UCSD-AML1 (cell line): ENCODE results near the gene KCNH6.

Experiments used
- DNase-seq: peaks from one replicate; lab custom pipeline; 2025; ENCODE audit not compliant: unreplicated experiment; lab: John Stamatoyannopoulos, UW

The KCNH6 gene

DNA sequence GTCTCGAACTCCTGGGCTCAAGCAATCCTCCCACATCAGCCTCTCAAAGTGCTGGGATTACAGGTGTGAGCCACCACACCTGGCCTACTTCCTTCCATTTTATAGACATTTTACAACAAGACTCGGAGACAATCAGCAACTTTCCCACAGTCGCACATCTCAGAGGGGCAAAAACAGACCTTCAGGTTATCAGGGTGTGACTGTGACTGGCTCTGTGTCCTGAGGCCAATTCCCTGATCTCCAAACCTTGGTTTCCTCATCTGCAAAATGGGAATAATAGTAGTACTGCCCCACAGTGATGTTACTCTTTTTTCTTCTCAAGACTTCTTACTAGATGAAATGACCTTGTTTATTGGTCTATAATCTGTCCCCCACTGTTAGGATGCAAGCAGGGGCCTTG is 10.8 kb upstream of the KCNH6 start:
- DNase-seq, result no peak

DNA sequence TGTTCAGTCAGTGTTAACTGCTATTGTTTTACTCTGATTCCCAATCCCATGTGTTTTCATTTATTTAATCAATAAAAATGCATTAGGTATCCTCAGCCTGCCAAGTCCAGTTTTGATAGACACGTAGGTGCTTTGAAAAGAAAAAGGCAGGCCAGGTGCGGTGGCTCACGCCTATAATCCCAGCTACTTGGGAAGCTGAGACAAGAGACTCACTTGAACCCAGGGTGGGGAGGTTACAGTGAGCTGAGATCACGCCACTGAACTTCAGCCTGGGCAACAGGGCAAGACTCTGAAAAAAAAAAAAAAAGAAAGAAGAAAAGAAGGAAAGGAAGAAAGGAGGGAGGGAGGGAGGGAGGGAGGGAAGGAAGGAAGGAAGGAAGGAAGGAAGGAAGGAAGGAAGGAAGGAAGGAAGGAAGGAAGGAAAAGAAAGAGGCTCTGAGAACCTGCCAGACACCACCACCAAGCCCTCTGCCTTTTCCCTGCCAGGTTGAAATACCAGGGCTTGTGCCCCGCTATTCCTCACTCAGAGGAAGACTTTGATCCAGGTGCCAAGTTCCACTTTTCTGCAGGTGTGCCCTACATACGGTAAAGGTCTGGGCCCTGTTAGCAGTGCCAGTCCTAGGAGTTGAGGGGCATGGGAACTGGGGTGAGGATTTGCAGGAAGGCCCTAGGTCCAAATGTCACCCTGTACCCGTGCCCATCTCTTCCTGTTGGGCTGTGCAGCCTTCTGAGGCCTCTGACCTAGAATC is 10.1 kb upstream of the KCNH6 start:
- DNase-seq, result no peak

DNA sequence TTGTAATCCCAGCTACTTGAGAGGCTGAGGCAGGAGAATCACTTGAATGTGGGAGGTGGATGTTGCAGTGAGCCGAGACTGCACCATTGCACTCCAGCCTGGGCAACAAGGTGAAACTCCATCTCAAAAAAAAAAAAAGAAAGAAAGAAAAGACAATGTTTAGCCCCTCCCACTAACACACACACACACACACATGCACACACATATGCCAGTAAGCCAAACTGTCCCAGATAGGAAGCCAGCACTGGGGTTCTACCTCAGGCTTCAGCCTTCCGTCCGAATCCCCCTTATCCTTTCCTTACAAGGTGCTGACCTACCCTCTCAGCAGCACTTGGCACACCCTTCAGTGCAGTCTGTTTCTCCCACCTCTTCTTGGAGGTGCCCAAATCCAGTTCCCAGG is 8.7 kb upstream of the KCNH6 start:
- DNase-seq, result no peak

DNA sequence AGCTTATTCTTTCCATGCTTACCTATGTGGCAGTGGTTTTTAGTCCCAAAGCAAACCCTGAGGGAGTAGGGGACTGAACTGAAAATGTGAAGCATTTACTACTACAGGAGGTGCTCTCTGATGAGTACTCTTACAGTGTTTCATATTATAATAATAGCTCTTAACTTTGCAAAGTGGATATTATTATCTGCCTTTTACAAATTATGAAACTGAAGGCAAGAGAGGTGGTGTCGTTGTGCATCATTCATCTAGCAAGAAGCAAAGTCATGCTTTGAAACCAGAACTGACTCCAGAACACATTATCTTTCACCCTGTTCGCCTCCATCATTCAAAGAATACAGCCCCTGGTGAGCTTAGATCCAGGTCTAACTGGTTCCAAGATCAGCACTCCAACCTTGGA is 8.2 kb upstream of the KCNH6 start:
- DNase-seq, result no peak

DNA sequence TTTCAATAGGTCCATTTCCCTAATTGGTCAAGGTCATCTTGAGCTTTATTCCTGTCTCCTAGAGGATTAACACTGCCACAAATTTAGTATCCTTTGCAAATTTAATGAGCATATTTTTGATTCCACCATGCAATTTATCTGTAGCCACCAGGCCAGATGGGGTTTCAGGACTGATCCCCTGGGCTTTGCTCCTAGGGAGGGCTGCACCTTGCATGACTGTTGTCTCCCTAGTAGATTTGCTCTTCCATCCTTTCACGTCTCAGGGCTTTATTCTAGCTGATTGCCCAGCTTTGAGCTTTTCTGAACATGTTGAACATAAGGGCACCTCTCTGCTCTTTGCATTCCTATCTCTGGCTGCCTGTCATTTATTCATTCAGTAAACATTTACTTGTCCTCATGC is 7.7 kb upstream of the KCNH6 start:
- DNase-seq, result no peak

DNA sequence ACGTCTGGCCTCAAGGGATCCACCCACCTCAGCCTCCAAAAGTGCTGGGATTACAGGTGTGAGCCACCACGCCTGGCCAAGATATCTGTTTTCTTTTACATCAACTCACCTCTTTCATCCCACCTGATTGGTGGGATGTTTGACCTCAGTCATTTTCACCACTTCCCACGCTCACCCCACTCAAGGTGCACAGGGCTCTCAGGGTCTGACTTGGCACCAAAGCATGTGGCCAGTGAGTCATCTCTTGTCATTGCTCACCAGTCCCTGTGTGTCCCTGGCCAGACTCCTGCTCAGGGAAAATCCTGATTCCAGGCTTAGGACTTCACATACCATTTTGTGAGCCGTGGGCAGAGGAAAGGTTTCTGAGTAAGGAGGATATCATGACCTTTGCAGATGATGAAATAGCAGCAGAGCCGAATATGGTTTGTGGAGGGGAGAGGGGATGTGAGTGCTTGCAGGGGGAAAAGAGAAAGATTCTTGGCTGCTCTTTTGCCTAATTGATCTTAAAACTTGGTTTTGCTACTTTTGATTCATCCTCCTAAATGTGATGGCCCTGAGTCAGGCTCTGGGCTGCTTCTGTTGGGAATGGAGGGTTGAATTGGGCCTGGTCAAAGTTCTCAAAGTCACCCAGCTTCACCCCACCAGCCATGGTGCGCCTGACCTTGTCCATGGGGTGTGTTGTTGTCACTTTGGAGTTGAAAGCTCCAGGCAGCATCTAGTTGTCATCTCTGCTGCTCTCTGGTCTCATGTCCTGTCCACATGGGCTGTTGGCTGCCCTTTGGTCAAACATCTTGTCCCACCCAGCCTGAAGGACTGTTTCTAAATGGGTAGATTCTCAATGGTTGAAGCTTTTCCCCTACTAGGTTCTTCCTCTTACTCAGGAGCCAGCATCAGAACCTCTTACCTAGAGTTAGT is 6.0 kb upstream of the KCNH6 start:
- no peak for DNase-seq

DNA sequence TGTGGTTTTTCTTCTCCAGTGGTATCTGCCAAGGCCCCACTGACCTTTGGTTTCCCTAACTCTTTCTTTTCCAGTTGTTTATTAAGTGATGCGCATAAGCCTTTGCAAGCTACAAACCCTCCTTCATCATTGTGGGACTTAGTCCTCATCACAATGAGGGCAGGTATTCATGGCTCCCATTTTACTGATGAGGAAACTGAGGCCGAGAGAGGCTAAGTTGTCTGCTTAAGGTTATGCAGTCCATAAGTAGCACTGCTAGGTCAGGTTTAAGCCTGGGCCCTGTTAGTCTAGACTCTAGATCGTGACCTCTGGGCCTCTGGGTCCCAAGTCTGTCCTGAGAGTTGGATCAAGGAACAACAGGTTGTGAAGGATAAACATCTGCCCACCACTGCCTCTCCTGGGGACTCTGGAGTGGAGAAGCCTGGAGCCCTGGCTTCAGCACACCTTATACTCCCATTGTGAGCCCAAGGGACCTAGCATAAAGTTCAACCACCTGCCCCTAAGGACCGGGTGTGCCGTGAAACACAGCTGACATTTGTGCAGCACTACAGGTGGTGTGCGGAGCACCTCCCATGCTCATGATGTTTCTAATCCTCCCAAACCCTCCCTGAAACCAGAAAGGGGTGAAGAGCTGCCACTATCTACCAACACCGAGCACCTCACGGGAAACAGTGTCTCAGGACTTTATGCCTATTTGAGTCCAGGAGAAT is 5.2 kb upstream of the KCNH6 start:
- no peak for DNase-seq

DNA sequence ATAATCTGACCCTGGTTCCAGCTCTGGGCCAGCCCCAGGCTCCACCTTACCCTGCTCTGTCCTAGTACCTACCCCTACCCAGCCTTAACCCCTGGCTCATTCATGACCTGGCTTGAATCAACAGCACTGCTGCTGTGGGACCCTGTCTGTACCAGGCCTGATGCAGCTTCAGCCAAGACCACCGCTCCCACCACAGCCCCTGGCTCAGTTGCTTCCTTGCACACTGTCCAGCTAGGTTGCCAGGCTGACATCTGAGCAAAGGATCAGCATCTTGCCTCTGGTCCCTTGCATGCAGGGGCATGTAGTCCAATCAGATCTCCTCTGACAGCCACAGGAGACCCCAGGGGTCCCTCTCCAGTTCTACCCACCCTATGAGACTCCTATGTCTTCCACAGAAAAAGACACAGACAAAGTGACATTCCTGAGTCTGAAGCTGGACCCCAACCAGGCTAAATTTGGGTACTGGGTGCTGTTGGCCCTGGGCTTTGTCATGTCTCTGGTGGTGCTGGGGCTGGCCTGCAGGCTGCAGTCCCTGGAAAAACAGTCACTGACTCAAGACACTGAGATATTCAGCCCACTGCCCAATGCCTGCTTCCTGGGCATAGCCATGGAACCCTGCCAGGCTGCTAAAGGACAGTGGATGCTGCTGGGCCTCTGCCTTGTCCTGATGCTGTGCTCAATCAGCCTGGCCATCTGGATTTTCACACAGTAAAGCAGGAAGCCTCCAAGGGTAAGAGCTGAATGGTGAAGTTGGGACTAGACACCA is 3.9 kb upstream of the KCNH6 start:
- DNase-seq, result no peak

DNA sequence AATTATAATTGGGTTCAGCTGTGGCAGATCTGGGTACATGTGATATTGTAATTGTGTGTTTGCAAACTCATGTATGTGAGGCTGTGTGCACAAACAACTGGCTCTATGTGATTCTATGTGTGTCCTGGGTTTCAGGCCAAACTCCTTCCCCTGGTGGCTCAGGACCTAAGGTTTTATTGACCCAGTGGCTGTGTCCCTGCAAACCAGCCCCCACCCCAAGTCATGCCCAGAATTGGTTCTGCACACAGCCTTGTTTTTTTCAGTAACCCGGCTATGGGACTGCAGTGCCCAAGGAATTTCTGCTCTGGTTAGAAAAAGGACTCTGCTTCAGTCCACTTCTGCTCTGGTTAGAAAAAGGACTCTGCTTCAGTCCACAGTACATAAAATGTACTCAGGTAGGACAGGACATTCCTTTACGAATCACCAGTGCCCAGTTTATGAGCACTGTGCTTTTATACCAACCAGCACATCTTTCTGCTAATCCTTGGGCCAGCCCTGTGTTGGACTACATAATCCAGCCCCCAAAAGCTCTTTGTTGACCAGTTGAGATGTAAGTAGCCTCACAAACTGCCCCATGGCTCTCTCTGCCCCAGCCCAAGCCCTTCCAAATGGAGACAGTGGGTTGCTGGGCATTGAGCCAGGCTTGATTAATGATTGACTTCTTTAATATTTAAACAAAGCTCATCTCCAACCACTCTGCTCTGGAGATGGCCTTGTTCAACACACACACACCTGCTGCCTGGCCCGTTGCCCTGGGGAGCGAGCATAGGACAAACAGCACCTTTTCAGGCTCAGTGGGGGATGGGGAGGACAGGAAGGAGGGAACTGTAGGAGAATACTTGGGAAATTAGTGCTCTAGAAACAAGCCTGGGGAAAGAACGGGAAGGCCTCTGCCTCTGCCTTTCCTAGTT is 2.9 kb upstream of the KCNH6 start:
- no peak for DNase-seq

DNA sequence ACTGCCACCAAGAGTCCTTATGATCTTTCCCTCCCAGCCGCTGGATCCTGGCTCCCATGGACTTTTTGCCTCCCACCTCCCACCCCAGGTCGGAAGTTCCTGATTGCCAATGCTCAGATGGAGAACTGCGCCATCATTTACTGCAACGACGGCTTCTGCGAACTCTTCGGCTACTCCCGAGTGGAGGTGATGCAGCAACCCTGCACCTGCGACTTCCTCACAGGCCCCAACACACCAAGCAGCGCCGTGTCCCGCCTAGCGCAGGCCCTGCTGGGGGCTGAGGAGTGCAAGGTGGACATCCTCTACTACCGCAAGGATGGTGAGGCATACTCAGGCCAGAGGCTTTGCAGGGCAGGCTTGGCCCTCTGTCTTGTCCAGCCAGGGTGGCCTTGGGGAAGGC is 893 bp downstream of the KCNH6 start:
- DNase-seq, result no peak

DNA sequence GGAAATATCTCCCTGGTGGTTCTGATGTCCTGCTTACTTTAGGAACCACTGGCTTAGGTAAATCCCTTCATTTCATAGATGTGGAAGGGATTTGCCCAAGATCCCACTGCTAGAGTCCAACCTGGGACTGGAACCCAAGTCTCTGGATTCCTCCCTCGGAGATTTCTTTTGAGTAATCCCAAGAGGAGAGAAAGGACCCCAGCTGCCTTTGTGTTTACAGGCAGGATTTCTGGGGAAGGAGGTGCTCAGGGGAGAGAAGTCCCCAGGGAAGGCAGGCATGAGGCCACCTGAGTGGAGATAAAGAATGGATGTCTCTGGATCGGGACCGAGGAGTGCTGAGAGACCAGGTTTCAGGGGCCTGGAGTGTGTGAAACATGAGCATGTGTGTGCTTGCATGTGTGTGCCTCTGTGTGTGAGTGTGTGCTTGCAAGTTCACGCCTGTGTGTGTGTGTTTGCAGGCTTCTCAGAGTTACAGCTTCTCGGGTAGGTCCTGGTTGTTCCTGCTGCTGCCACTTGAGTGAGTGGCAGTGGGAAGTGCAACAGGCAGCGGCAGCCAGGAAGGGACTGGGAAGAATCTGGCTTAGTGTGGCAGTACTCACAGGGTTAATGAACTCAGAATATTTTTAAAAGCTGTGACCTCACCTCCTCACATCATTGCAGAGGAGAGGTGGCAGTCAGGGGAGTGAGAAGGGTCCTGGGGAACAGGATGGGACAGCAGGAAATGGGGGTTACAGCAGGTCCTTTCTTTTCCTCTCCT is 2.2 kb downstream of the KCNH6 start:
- DNase-seq, result no peak

DNA sequence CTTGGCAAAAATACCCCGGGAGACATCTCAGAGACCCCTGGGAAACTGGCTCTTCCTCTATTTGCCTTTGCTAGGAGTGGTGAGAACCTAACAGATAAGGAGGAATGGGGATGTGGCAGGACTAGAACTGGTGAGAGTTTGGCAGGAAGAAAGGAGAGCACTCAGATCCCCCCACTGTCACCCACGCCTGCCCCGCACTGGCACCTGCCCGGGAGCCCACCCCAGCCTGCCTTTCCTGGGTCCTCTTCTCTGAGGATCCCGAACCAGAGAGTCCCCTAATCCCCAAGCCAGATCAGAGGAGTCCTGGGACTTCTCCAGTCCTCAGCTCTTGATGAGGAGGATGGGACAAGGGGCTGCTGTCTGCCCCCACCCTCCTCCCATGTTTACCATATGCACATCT is 3.7 kb downstream of the KCNH6 start:
- no peak for DNase-seq

DNA sequence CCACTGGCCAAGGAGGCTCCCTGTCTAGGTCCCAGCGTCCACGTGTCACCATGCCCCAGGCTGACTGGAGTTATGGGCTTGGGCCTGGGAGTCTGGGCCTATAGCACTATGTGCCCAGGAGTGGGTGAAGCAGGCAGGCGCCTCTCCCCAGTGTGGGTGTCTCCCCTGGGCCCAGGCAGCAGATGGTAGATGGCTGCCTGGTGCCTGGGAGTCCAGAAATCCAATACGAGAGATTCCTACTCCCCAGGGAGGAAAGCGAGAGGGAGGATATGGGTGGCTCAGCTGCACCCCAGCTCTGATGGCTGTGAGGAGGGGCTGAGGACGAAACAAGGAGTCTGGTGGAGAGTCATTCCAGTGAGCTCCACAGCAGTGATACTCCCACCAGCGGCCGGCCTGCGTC is 5.0 kb downstream of the KCNH6 start:
- DNase-seq, result no peak

DNA sequence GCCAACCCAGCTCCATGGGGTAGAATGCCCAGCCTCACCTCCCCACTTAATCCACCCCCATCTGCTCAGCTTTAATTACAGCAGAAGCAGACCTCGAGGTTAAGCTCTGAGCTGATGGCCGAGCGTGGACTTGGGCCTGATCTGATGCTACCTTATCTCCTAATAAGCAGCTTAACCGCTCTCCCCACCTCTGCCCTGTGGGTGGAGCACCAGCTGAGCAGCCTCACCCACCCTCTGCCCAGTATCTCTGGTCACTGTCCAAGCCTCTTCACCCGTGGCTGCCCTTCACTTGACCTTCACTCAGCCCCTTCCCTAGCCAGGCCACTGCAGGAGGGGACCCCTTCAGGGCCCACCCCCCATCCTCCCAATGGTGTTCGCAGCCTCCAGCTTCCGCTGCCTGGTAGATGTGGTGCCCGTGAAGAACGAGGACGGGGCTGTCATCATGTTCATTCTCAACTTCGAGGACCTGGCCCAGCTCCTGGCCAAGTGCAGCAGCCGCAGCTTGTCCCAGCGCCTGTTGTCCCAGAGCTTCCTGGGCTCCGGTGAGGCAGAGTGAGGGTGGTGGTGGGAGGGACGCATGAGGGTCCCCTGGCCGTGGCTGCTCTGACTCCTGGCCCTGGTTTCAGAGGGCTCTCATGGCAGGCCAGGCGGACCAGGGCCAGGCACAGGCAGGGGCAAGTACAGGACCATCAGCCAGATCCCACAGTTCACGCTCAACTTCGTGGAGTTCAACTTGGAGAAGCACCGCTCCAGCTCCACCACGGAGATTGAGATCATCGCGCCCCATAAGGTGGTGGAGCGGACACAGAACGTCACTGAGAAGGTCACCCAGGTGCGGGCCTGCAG is 6.8 kb downstream of the KCNH6 start:
- no peak for DNase-seq

DNA sequence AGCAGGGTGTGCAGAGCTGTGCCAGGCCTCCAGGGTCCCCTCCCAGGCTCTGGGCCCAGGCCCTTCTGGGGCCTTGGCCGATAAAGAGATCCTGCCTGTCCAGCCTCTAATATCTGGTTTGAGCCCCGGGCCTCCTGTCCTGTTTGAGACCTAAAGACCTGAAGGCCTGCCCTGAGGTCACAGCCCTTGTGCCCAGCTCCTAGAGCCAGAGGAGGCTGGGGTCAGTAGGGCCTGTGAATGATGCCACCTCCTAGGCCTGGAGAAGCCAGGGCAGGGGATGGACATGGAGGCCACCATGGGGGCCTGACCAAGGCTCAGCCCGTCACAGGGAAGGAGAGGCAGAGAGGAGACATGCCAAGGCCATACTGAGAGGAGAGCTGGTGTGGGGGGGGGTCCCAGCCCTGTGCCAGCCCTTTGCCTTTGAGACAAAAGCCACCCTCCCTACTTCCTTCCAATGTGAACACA is 7.4 kb downstream of the KCNH6 start:
- DNase-seq, result no peak

DNA sequence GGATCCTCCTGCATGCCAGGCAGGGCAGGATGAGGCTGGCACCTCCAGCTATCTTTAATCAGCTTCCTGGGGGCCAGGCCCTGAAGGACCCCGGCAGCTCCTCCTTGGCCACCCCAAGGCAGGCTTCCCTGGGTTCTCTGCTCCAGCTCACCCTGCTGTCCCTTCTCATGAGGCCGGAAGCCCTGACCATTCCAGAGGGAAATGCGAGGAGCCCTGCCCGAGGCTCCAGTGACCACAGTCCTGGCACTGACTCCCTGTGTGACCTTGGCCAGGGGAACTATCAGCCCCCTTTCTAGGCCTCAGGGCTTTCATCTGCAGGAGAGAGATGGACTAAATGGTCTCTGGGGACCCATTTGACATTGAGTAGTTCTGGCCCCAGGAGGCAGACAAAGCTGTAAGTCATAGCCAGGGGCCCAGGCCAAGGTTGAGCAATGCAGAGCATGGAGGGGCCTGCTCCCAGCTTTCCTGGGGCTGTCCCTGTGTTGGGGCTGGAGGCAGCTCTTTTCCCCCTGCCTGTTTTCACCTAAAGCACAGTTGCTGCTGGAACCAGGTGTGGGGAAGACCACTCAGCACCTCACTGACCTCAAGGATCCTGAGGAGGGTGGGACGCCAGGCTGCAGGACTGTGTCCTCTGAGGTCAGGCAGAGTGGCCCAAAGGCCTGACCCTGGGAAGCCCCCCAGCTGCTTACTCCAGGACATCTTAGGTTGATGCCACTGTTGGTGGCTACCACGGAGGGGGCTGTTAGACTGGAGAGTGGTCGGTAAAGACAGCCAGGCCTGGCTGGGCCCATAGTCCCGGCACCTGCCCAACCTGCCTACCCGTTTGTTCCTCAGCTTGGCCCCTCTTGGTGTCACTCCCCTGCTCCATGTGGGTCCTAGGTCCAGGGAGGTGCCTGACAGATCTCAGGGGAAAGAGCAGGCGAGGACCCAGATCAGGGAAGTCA is 8.1 kb downstream of the KCNH6 start:
- DNase-seq, result no peak

DNA sequence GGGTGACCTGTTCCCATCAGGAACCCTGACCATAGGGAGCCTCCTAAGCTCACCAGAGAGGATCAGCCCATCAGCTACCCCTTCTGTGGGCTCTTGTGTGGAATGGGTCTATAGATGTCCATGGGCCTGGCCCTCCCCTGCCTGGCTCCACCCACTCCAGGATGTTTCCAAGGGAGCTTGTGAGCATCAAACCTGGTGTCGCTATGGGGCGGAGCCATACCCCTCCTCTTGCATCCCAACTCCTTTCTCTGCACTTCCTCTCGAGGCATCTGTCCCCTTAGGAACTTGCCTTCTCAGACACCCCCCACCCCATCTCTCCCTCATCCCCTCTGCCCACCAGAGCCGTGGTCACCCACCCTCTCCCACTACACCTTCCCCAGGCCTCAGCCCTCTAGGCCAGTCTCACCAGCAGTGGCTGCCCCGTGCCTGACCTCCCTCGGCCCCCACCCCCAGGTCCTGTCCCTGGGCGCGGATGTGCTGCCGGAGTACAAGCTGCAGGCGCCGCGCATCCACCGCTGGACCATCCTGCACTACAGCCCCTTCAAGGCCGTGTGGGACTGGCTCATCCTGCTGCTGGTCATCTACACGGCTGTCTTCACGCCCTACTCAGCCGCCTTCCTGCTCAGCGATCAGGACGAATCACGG is 10.4 kb downstream of the KCNH6 start:
- DNase-seq, result no peak
